ENCODE data around the gene IGFBP3.

The IGFBP3 gene

DNA sequence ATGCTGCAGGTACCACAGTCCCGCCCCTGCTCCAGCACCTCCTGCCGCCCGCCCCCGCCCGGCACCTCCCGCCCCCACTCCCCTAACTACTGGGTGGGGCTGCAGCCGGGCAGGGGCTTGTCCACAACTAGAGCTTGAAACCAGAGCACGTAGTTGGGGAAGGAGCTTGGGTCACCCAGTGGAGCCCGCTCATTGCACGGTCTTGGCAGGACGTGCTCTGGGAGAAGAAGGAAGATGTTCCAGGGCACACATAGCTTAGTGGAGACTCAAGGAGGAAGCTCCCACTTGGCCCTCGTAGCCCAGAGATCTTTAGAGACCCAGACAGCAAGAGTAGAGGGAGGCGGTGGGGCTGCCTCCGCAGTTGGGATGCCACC is 32.1 kb downstream of the IGFBP3 start:
- Histone ChIP-seq H3K27ac (ENCODE audit: low read length) (no peak overlapping the region), H3K36me3 (ENCODE audit: insufficient read depth, low read length) (no peaks in the 10 kb centered on the region), H3K79me2 (ENCODE audit: insufficient read depth, low read length) (no peaks in the 10 kb centered on the region), H3K4me1 (ENCODE audit: insufficient read depth, low read length) (no peaks in the 10 kb centered on the region), H3K4me3 (ENCODE audit: low read depth in 1 of 2, low read length in 2 of 2) (no peak overlapping the region), H3K4me2 (ENCODE audit: insufficient read depth, low read length) (no peak overlapping the region), H4K20me1 (ENCODE audit: insufficient read depth, low read length) (no peaks in the 10 kb centered on the region), H3K9ac (ENCODE audit: low read depth, low read length) (no peak overlapping the region), H3K9me3 (ENCODE audit: insufficient read depth, low read length, severe bottlenecking) (no peaks in the 10 kb centered on the region), H2AFZ (ENCODE audit: low read depth, low read length) (no peak overlapping the region), H3K27me3 (ENCODE audit: insufficient read depth, low read length, poor library complexity) (peaks cover 9% of the 10 kb centered on the region)
- ATAC-seq (ENCODE audit: insufficient read depth, low read depth) (no peak), DNase-seq (no peak)
- TF ChIP-seq, protein P1, sequence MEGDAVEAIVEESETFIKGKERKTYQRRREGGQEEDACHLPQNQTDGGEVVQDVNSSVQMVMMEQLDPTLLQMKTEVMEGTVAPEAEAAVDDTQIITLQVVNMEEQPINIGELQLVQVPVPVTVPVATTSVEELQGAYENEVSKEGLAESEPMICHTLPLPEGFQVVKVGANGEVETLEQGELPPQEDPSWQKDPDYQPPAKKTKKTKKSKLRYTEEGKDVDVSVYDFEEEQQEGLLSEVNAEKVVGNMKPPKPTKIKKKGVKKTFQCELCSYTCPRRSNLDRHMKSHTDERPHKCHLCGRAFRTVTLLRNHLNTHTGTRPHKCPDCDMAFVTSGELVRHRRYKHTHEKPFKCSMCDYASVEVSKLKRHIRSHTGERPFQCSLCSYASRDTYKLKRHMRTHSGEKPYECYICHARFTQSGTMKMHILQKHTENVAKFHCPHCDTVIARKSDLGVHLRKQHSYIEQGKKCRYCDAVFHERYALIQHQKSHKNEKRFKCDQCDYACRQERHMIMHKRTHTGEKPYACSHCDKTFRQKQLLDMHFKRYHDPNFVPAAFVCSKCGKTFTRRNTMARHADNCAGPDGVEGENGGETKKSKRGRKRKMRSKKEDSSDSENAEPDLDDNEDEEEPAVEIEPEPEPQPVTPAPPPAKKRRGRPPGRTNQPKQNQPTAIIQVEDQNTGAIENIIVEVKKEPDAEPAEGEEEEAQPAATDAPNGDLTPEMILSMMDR (IDR thresholded peaks at IDR 0.05; ENCODE audit: borderline replicate concordance, extremely low read depth, low read length, poor library complexity, severe bottlenecking), result no peak
- no peak for TF ChIP-seq EZH2 (IDR thresholded peaks at IDR 0.05; ENCODE audit: borderline replicate concordance, low read depth, low read length, severe bottlenecking)

DNA sequence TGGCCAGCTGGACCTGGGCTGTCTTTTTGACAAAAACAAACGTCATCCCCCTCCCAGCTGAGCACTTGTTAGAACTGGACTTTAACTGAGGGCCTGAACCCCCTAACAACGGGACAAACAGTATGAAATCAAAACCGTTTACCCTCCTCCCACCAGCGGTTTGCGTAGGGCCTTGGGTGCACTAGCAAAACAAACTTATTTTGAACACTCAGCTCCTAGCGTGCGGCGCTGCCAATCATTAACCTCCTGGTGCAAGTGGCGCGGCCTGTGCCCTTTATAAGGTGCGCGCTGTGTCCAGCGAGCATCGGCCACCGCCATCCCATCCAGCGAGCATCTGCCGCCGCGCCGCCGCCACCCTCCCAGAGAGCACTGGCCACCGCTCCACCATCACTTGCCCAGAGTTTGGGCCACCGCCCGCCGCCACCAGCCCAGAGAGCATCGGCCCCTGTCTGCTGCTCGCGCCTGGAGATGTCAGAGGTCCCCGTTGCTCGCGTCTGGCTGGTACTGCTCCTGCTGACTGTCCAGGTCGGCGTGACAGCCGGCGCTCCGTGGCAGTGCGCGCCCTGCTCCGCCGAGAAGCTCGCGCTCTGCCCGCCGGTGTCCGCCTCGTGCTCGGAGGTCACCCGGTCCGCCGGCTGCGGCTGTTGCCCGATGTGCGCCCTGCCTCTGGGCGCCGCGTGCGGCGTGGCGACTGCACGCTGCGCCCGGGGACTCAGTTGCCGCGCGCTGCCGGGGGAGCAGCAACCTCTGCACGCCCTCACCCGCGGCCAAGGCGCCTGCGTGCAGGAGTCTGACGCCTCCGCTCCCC is 32.7 kb downstream of the IGFBP3 start, which contains the start of gene IGFBP1:
TSS of gene IGFBP1 (plus strand) at position 304 of the 808 bp plus-strand sequence. CDS start at position 469, 165 bp downstream.
- H3K9me3 ChIP-seq (ENCODE audit: insufficient read depth, low read length, severe bottlenecking), result no peaks in the 10 kb centered on the region
- DNase-seq (no peak), ATAC-seq (ENCODE audit: insufficient read depth, low read depth) (no peak)
- no peak for TF ChIP-seq EZH2 (IDR thresholded peaks at IDR 0.05; ENCODE audit: borderline replicate concordance, low read depth, low read length, severe bottlenecking)
- TF ChIP-seq, protein P1 (IDR thresholded peaks at IDR 0.05; ENCODE audit: borderline replicate concordance, extremely low read depth, low read length, poor library complexity, severe bottlenecking), result no peak
- no peak within 1 kb of the TSS for H3K4me3 ChIP-seq (ENCODE audit: low read depth in 1 of 2, low read length in 2 of 2)
- H3K27me3 ChIP-seq (ENCODE audit: insufficient read depth, low read length, poor library complexity), result peaks cover 6% of the 10 kb centered on the region
- no peaks in the 10 kb centered on the region for H3K36me3 ChIP-seq (ENCODE audit: insufficient read depth, low read length)
- no peaks in the 10 kb centered on the region for H4K20me1 ChIP-seq (ENCODE audit: insufficient read depth, low read length)
- no peaks in the 10 kb centered on the region for H3K4me1 ChIP-seq (ENCODE audit: insufficient read depth, low read length)
- no peak within 1 kb of the TSS for H3K27ac ChIP-seq (ENCODE audit: low read length)
- H2AFZ ChIP-seq (ENCODE audit: low read depth, low read length), result no peak within 1 kb of the TSS
- H3K4me2 ChIP-seq (ENCODE audit: insufficient read depth, low read length), result no peak within 1 kb of the TSS
- H3K79me2 ChIP-seq (ENCODE audit: insufficient read depth, low read length), result no peaks in the 10 kb centered on the region
- H3K9ac ChIP-seq (ENCODE audit: low read depth, low read length), result no peak within 1 kb of the TSS

DNA sequence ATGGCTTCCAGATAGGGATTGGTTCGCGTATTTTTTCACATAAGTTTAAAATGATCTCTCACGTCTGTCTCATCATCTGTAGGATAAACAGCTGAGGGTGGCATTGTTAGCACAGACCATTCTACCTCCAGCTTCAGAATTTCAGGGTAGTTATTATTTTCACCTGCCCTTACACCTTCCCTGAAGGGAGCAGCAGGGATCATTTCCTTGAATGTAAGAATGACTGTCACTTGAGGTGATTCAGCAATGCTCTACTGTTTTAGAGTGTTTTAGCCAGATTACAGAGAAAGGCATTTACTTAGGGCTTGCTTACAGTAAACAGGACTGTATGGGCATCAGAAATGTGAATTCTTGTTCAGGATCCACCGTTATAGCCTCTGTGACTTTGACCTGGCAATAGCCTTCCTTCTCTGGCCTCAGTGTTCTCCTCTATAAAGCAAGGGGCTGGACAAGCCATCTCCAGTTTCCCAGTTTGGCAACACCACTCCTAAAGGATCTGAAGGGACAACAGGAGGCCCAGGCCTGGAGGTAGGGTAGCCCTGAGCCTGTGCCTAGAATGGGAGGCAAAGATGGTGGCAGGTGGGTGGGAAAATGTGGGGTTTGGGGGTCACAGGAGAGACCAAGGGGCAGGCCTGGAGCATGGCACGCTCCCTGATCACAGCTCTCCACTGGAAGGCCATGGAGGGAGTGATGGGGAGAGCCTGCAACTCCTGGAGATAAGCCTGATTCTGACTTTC is 34.0 kb downstream of the IGFBP3 start:
- no peaks in the 10 kb centered on the region for H3K79me2 ChIP-seq (ENCODE audit: insufficient read depth, low read length)
- H3K4me1 ChIP-seq (ENCODE audit: insufficient read depth, low read length), result no peaks in the 10 kb centered on the region
- H2AFZ ChIP-seq (ENCODE audit: low read depth, low read length), result no peak overlapping the region
- H3K4me3 ChIP-seq (ENCODE audit: low read depth in 1 of 2, low read length in 2 of 2), result no peak overlapping the region
- H4K20me1 ChIP-seq (ENCODE audit: insufficient read depth, low read length), result no peaks in the 10 kb centered on the region
- TF ChIP-seq, protein P1 (IDR thresholded peaks at IDR 0.05; ENCODE audit: borderline replicate concordance, extremely low read depth, low read length, poor library complexity, severe bottlenecking), result no peak
- TF ChIP-seq EZH2 (IDR thresholded peaks at IDR 0.05; ENCODE audit: borderline replicate concordance, low read depth, low read length, severe bottlenecking), result no peak
- H3K9ac ChIP-seq (ENCODE audit: low read depth, low read length), result no peak overlapping the region
- H3K4me2 ChIP-seq (ENCODE audit: insufficient read depth, low read length), result no peak overlapping the region
- H3K36me3 ChIP-seq (ENCODE audit: insufficient read depth, low read length), result no peaks in the 10 kb centered on the region
- H3K27ac ChIP-seq (ENCODE audit: low read length), result no peak overlapping the region
- H3K9me3 ChIP-seq (ENCODE audit: insufficient read depth, low read length, severe bottlenecking), result no peaks in the 10 kb centered on the region
- peaks cover 3% of the 10 kb centered on the region for H3K27me3 ChIP-seq (ENCODE audit: insufficient read depth, low read length, poor library complexity)
- ATAC-seq (ENCODE audit: insufficient read depth, low read depth), result no peak
- no peak for DNase-seq
